ACC112 (cell line): ENCODE results near the gene NFKB1.
"Not testable (repeated sequence)": the region's sequence is repeated elsewhere in the genome, so short reads cannot be mapped to it uniquely, and the experiment has no call there.

Experiments used
- H2AFZ ChIP-seq: fragments of 200-600 bp; sonication (generic); one replicate; pipeline ENCODE4 v1.6.0; 2017; ENCODE audit warnings: antibody characterized with exemption, low read length; ENCODE audit not compliant: unreplicated experiment
- H3K27ac ChIP-seq: fragments of 200-600 bp; sonication (generic); 2 replicates; pipeline ENCODE4 v1.5.1; 2014; ENCODE audit warnings: low read depth, mild to moderate bottlenecking, antibody characterized with exemption, low read length, moderate library complexity
- H3K27me3 ChIP-seq: fragments of 200-600 bp; sonication (generic); 2 replicates; pipeline ENCODE4 v1.6.1; 2014; ENCODE audit warnings: mild to moderate bottlenecking, antibody characterized with exemption, low read length, moderate library complexity, mixed read lengths; ENCODE audit not compliant: insufficient read depth
- H3K36me3 ChIP-seq: fragments of 200-600 bp; sonication (generic); 2 replicates; pipeline ENCODE4 v1.6.1; 2016; ENCODE audit warnings: mild to moderate bottlenecking, antibody characterized with exemption, low read length, moderate library complexity, mixed read lengths; ENCODE audit not compliant: insufficient read depth
- H3K4me1 ChIP-seq: fragments of 200-600 bp; sonication (generic); one replicate; pipeline ENCODE4 v1.6.1; 2016; ENCODE audit warnings: low read length, mixed read lengths; ENCODE audit not compliant: insufficient read depth, unreplicated experiment, control insufficient read depth
- H3K4me3 ChIP-seq: fragments of 200-600 bp; sonication (generic); 2 replicates; pipeline ENCODE4 v1.5.1; 2014; ENCODE audit warnings: mild to moderate bottlenecking, low read depth, low read length
- H3K79me2 ChIP-seq: fragments of 200-600 bp; sonication (generic); one replicate; pipeline ENCODE4 v1.6.0; 2016; ENCODE audit warnings: low read length; ENCODE audit not compliant: control insufficient read depth, unreplicated experiment, insufficient read depth

NFKB1 gene

DNA sequence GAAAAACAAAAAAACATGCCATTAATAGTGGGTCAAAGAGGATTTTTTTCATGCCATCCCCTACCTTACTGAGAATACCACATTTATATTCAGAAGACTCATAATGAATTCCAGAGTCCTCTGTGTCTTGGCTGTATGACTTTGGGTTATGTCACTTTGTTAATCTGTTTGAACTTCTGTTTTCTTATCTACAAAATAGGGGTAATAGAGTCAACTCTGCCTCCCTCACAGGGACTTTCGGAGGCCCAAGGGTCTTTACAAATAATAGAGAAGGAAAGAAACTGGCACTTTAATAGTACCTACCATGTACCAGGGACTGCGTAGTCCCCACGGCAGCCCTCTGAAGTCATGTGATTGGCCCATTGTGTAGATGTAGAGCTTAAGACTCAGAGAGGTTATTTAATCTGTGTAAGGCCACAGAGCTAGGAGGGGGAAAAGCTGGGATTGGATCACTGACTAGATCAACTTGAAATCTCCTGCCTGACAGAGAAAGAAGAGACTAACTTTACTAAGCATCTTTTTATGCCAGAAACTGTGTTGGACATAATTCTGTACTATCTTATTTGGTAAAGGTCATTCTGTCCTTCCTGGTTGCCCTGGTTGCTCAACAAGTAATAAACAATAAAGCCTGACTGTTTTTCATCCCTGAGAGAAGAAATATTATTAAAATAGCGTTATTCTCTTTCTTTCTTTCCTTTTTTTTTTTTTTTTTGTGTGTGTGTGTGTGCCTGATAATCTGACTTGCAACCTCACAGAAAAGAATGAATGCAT lies 59.6 kb downstream of the NFKB1 start:
- Histone ChIP-seq H3K79me2 (peaks cover 7% of the 10 kb centered on the region), H3K4me3 (peak overlapping the region; percentile 72), H3K36me3 (no peaks in the 10 kb centered on the region), H3K27me3 (no peaks in the 10 kb centered on the region), H3K27ac (peak overlapping the region; percentile 11; the same call in 1 of the 2 replicates), H2AFZ (peak overlapping the region; percentile 42), H3K4me1 (peaks cover 29% of the 10 kb centered on the region)

DNA sequence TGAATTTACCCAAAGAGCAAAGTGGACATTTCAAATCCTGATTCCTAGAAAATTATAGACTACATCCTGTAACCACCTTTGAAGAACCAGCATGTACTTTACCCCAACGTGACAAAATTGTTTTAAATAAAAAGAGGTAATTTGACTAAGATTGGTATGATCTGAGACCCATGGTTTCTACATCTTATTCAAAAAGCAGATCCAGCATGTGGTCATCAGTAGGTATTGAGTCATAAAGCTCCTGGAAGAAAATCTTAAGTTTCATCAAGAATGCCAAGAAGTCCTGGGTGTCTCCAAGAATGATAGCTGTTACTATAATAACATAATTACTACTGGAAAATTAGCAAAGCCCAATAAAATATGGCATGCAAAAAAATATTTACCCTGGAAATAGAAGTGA lies 61.8 kb downstream of the NFKB1 start:
- H3K27me3 ChIP-seq, result no peaks in the 10 kb centered on the region
- no peaks in the 10 kb centered on the region for H3K36me3 ChIP-seq
- H3K4me3 ChIP-seq, result no peak overlapping the region
- H2AFZ ChIP-seq, result no peak overlapping the region
- H3K4me1 ChIP-seq, result peaks cover 27% of the 10 kb centered on the region
- H3K79me2 ChIP-seq, result peaks cover 7% of the 10 kb centered on the region
- no peak overlapping the region for H3K27ac ChIP-seq

DNA sequence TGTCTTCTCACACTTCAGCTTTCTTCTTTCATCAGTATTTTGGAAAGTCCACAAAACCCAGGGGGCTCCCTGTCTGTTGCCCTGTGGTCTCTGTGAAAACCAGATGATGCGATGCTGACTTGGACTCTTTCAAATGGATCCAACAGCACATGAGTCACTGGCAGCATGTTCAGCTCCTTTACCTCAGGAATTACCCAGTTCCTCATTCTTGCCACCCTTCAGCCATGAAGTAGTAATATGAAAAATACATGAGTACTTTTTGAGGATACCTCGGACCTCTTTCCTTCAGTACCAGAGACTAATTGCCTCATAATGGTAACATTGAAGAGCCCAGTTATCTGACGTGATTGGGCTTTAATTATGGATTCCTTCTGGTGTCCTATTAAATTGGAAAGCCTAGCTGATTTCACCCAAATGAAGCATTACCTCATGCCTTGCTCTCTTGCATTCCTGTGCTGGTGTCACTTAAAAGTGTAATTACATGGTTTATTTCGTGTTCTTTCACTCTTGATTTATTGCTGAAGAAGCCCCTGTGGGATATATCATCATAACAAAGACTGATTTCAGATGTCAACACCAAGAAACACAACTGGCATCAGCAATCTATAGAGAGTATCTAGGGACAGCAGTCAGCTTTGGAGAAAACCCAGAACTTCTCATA lies 63.4 kb downstream of the NFKB1 start:
- Histone ChIP-seq H3K4me3 (0 out of 2 replicates have a peak overlapping the region, but pooled peaks have one; percentile 16), H2AFZ (no peak overlapping the region), H3K79me2 (peaks cover 5% of the 10 kb centered on the region), H3K36me3 (no peaks in the 10 kb centered on the region), H3K27me3 (no peaks in the 10 kb centered on the region), H3K4me1 (peaks cover 42% of the 10 kb centered on the region), H3K27ac (peak overlapping the region; percentile 58)

DNA sequence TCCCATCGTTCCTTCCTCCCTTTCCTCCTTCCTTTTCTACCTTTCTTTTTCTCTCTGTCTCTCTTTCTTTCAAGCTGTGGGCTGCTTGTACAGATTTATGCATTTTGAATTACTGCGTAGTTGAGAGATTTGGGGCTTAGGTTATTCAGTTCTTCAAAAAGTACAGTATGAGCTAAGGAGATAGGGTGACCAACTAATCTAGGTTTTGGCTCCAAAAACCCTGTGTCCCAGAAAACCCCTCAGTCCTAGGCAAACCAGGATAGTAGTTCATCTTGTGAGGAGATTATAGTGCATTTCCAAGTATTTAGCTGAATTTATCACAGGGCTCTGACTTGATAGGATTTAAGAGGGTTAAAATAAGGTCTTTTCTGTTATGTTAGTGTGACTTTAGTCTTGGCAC lies 64.5 kb downstream of the NFKB1 start:
- no peak overlapping the region for H3K4me3 ChIP-seq
- no peaks in the 10 kb centered on the region for H3K27me3 ChIP-seq
- peaks cover 38% of the 10 kb centered on the region for H3K4me1 ChIP-seq
- H3K36me3 ChIP-seq, result 0 out of 2 replicates have a peak, but pooled peaks cover 6% of the 10 kb centered on the region
- no peak overlapping the region for H2AFZ ChIP-seq
- H3K27ac ChIP-seq, result no peak overlapping the region
- H3K79me2 ChIP-seq, result peaks cover 5% of the 10 kb centered on the region

DNA sequence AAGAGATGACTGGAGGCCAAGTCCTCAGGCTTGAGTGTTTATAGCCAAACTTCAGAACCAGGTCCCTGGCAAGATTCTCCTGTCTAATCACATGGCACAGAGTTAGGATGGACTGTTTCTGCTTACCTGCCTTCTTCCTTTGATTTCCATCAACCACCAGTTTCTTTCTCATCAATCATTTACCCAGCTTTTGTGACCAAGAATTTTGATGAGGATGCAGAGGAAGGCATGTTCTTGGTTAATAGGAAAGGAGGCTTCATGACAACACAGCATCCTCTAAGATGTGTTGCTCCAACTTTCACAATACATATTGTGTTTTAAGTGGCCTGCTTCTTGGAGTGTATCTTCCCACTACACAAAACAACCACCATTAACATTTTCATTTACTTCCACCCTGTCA lies 65.3 kb downstream of the NFKB1 start:
- no peak overlapping the region for H3K4me3 ChIP-seq
- H3K4me1 ChIP-seq, result peaks cover 36% of the 10 kb centered on the region
- H3K79me2 ChIP-seq, result peaks cover 5% of the 10 kb centered on the region
- no peaks in the 10 kb centered on the region for H3K27me3 ChIP-seq
- H2AFZ ChIP-seq, result no peak overlapping the region
- no peak overlapping the region for H3K27ac ChIP-seq
- 0 out of 2 replicates have a peak, but pooled peaks cover 6% of the 10 kb centered on the region for H3K36me3 ChIP-seq

DNA sequence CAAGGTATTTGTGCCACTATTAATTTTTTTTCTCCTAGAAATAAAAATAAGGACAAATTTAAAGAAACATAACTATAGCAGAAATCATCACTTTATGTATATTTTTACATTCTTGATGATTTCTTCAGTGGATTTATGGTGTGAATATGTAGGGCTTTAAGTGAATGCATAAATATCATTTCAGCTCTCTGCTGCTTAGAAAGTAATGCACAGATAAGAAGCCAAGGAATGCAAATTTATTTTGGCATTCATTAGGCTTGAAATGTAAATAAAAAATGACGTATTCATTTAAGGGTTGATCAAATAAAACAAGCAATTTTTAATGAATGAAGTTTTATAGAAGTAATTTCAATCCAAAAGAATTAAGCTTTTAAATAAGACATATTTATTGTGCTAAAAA lies 66.3 kb downstream of the NFKB1 start:
- peaks cover 5% of the 10 kb centered on the region for H3K79me2 ChIP-seq

DNA sequence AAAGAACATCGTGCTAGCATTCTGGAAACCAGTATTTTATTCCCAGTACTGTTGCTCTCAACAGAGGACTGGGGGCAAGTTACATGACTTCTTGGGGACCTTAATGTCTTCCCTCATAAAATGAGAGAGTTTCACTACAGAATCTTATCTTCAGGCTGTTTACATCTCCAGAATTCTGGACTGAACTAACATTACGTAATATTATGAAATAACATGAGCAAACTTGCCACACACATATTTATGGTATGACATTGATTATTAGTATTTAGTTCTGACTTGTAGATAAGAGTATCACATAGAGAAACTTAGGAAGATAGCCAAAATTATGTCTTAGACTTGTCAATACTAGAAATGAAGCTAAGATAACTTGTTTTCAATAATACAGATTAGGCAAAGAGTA lies 68.0 kb downstream of the NFKB1 start:
- Histone ChIP-seq H3K27me3 (no peaks in the 10 kb centered on the region), H3K36me3 (0 out of 2 replicates have a peak, but pooled peaks cover 6% of the 10 kb centered on the region), H3K27ac (peak overlapping the region; percentile 48), H2AFZ (no peak overlapping the region), H3K79me2 (peaks cover 5% of the 10 kb centered on the region), H3K4me3 (peak overlapping the region; percentile 26; the same call in 1 of the 2 replicates), H3K4me1 (peaks cover 32% of the 10 kb centered on the region)

More for the DNA sequence above, 66.3 kb downstream of the NFKB1 start:
- Histone ChIP-seq H3K4me3 (no peak overlapping the region), H3K36me3 (0 out of 2 replicates have a peak, but pooled peaks cover 6% of the 10 kb centered on the region), H3K4me1 (peaks cover 36% of the 10 kb centered on the region), H3K27ac (no peak overlapping the region), H3K27me3 (no peaks in the 10 kb centered on the region), H2AFZ (no peak overlapping the region)

DNA sequence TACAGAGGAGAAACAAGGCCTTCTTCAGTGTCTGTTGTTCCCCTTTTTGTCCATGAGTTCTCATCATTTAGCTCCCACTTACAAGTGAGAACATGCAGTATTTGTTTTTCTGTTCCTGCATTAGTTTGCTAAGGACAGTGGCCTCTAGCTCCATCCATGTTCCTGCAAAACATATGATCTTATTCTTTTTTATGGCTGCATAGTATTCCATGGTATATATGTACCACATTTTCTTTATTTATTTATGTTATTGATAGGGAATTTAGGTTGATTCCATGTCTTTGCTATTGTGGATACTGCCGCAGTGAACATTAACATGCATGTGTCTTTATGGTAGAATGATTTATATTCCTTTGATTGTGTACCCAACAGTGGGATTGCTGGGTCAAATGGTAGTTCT lies 69.1 kb downstream of the NFKB1 start:
- H3K4me1 ChIP-seq, result peaks cover 28% of the 10 kb centered on the region
- H3K27me3 ChIP-seq, H3K36me3 ChIP-seq, H2AFZ ChIP-seq, H3K79me2 ChIP-seq, H3K27ac ChIP-seq, H3K4me3 ChIP-seq: not testable (repeated sequence)

DNA sequence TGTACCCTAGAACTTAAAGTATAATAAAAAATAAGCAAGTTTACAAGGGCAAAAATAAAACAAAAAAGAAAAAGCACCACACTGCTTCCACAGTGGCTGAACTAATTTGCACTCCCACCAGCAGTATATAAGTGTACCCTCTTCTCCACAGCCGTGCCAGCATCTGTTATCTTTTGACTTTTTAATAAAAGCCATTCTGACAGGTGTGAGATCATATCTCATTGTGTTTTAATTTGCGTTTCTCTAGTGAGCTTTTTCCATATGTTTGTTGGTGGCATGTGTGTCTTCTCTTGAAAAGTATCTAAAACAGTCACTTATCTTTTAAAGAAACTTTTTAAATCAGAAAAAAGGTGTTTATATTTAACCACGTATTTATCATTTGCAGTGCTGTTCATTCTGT lies 71.3 kb downstream of the NFKB1 start:
- Histone ChIP-seq H2AFZ (no peak overlapping the region), H3K27me3 (no peaks in the 10 kb centered on the region), H3K4me1 (peaks cover 33% of the 10 kb centered on the region), H3K4me3 (no peak overlapping the region), H3K79me2 (no peaks in the 10 kb centered on the region), H3K27ac (no peak overlapping the region), H3K36me3 (0 out of 2 replicates have a peak, but pooled peaks cover 6% of the 10 kb centered on the region)

DNA sequence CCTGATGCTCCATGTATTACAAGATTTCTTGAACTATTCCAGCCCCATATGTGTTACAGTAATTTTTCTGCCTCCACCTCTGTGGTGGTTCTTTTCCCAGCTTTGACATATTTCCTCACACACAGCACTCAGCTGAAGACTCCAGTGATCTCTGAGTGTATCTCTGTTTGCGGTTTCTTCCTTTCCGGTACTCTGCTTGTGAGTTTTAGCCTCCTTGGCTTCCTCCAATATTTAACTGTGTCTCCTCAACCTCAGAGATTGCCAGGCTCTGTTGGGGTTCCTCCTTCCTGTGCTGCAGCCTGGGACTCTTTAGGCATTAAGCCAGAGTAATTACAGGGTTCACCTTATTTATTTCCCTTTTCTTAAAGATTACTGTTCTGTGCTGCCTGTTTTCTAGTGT lies 73.2 kb downstream of the NFKB1 start:
- no peaks in the 10 kb centered on the region for H3K79me2 ChIP-seq
- H3K27ac ChIP-seq, result no peak overlapping the region

More for the DNA sequence above, 73.2 kb downstream of the NFKB1 start:
- H3K36me3 ChIP-seq, result 0 out of 2 replicates have a peak, but pooled peaks cover 6% of the 10 kb centered on the region
- H2AFZ ChIP-seq, result no peak overlapping the region
- no peaks in the 10 kb centered on the region for H3K27me3 ChIP-seq
- no peak overlapping the region for H3K4me3 ChIP-seq
- H3K4me1 ChIP-seq, result peaks cover 19% of the 10 kb centered on the region
